UCSD-AML1 (cell line): Measurements from ENCODE around the gene MDN1.
"Not testable (repeated sequence)": the region's sequence is repeated elsewhere in the genome, so short reads cannot be mapped to it uniquely, and the experiment has no call there.

Experiments
- DNase-seq: peaks from one replicate; lab custom pipeline; 2025; ENCODE audit not compliant: unreplicated experiment; lab: John Stamatoyannopoulos, UW

Gene MDN1

DNA sequence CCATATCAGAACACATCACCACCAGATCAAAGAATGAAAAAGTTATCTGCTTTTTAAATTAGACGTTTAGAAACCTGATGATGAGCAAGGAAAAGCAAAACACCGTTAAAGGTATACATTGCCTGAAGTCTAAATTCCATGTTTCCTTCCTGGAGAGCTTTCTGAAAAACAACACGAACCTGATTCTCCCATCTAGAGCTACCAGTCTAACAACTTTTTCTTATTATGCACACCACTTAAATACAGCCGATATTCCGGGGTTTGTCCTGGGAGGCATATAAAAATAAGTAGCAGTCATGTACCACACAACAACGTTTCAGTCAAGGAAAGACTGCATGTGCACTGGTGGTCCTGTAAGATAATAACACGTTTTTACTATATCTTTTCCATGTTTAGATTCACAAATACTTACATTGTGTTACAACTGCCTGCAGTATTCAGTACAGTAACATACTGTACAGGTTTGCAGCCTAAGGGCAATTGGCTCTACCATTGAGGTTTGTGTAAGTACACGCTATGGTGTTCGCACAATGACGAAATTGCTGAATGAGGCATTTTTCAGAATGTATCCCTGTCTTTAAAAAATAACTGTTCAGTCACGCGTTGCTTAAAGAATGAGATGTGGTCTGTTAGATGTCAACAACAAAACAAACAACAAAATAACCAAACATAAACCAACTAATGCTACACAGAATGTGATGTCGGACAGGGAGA is 162.0 kb downstream of the MDN1 start:
- DNase-seq: no peak

- no peak for DNase-seq
Observed at GRCh38 chr6:89655122-89655521, 164.5 kb downstream of the MDN1 start.

- DNase-seq: no peak
Observed at GRCh38 chr6:89650579-89650978, 169.0 kb downstream of the MDN1 start.

GRCh38 chr6:89649682-89650081 is 169.9 kb downstream of the MDN1 start:
- no peak for DNase-seq

DNA sequence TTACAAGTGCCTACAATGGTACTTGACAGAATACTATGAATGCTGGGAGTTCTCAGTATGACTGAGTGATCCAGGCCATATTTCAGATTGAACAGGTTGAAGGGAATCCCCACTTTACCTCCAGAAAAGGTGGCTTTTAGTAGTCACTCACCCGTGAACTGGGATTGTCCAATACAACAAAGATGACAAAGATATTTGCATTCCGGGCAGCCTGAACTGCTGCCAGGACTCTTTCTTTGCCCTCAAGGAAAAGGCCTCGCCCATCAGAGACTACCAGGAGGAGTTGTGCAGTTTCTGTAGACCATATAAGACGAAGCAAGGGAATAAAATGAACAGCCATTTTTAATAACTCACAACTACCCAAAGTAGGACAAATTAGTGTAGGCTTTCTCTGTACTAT is 174.7 kb downstream of the MDN1 start:
- DNase-seq: no peak

DNA sequence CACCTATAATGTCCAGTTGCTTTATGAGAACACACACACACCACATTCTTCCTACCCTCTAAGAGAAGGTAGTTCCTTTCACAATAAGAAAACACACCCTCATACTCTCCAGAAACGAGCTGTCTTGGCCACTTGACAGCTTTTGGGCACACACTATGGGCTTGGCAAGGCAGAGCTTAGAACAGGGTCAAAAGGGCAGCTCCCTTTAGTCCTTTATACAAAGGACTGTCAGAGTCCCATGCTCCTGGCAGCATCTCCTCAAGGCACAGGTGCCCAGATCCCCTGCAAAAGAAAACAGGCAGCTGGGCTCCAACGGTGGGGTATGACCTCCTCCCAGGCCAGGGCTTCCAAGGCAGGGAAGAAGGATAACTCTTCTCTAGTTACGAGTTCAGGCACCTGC is 176.2 kb downstream of the MDN1 start:
- no peak for DNase-seq

- no peak for DNase-seq
Observed at GRCh38 chr6:89642956-89643355, 176.6 kb downstream of the MDN1 start.

- DNase-seq: not testable (repeated sequence)
Observed at GRCh38 chr6:89641581-89641980, 178.0 kb downstream of the MDN1 start.

DNA sequence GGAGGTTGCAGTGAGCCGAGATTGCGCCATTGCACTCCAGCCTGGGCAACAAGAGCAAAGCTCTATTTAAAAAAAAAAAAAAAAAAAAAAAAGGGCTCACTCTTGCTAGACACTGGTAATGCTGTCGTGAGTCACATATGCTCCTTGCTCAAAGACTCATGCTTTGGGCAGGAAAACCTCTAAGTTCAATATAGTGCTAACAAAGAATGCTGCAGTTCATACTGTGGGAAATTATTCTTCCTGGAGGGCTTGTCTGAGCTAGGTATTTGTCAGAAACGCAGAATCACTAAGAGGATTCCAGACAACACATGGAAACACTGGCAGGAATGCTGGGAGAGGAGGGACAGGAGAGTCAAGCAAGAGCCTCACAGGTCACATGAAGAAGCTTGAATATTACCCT is 178.8 kb downstream of the MDN1 start:
- no peak for DNase-seq

DNA sequence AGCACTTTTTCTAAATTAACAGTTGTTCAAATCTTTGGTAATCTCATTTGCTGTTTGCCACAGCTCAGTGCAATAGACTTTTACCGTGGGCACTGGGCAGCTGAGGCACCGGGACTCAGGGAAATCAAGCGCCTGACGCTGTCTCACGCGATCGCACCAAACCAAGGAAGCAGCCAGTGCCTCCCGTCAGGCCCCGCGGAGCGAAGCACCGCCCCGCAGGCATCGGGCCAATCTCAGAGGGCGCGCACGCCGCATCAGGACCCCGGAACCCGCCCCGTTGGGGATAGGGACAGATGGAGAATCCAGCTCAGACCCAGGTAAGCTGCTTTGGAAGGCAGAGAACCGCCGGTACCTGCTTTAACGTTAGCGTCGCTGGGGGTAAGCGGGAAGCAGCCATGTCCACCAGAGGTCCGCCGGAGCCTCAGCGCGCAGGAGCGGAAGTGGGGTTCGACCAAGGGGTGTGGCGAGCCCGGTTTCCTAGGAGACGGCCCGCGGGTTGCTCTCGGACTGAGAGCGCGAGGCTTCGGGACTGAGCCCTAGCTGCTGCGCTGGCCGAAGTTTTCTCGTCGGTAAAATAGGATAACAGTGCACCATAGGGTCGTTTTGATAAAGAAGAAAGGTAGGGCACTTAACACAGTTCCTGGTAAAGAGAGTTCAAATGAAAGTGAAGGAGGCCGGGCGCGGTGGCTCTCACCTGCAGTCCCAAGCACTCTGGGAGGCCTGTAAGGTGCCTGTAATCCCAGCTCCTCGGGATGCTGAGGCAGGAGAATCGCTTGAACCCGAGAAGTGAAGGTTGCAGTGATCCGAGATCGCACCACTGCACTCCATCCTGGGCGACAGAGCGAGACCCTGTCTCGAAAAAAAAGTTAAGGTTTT is 181.0 kb downstream of the MDN1 start, which contains the start of gene LYRM2:
LYRM2 (minus strand) TSS at position 428 of the 876 bp plus-strand sequence; CDS start at position 397, 31 bp downstream.
- DNase-seq: peak; percentile 93

DNA sequence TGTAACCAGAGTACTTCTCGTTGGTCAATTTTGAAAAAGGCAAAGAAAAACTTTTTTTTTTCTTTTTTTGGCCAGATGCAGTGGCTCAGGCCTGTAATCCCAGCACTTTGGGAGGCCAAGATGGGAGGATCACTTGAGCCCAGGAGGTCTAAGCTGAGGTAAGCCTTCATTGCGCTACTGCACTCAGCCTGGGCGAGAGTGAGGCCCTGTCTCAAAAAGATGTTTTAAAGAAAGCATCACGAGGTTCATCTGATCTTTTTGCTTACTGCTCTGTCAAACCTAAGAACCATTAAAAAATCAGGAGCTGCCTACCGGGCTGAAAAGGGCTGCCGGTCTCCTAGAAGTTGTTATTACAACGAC is 181.7 kb downstream of the MDN1 start:
- DNase-seq: no peak

DNA sequence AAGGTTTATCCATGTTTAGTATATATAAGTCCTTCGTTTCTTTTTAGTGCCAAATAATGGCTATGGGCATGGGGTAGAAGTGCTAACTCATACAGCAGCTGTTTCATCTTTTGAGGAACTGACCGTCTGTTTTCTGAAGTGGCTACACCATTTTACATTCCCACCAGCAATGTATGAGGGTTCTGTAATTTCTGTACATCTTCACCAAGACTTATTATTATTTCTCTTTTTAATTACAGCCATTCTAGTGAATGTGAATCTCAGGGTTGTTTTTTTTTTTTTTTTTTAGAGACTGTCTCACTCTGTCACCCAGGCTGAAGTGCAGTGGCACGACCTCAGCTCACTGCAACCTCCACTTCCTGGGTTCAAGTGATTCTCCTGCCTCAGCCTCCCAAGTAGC is 183.2 kb downstream of the MDN1 start:
- not testable (repeated sequence) for DNase-seq

- no peak for DNase-seq
Observed at GRCh38 chr6:89630488-89630887, 189.1 kb downstream of the MDN1 start.

DNA sequence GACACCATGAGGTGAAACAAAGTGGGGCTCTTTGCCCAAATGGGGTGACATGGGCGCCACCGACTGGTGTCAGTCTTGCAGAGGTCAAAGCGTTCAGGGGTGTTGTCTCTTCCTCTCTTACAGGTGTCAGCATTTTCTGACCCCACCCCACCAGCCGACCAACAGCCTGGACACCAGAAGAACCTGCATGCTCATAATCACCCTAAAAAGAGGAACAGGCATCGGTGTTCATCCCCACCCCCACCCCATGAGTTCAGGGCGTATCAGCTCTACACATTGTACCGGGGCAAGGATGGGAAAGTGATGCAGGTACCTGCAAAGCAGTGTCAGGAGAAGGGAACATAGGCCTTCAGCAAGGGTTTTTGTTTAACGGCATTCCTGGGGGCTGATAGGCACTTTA is 195.8 kb downstream of the MDN1 start:
- no peak for DNase-seq

DNA sequence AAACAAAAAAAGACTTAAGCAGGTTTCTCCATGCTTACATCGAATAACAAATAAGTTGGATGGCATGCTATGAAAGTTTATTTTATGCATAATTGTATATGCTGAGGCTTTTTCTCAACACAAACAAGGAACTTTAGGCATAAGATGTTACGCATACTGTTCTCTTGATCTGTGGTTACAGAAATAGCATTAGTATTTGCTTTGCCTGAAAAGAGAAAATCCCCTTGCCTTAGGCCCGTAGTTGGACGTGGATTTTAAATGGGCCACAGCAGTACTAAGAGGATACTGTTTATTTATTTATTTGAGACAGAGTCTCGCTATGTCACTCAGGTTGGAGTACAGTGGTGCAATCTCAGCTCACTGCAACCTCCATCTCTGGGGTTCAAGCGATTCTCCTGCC is 200.0 kb downstream of the MDN1 start:
- no peak for DNase-seq

- no peak for DNase-seq
Observed at GRCh38 chr6:89618026-89618425, 201.6 kb downstream of the MDN1 start.

DNA sequence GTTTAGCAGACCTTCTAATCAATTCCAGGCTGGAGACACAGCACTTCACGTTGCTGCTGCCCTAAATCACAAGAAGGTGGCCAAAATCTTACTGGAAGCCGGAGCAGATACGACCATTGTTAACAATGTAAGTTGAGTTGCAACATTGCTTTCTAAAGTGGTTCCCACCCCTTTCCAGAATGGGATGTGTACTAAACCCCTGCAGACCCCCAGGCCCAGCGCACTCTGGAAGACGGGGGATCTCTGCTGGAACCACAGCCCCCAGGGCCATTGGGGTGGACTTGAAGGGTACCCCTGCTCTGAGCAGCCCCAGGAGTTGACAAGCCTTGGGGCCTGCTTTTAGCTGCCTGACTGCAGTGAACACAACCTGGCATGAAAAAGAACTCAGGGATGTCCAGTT is 203.1 kb downstream of the MDN1 start:
- DNase-seq: no peak

GRCh38 chr6:89615882-89616281 is 203.7 kb downstream of the MDN1 start:
- DNase-seq: no peak

GRCh38 chr6:89613790-89614189 is 205.8 kb downstream of the MDN1 start:
- no peak for DNase-seq

DNA sequence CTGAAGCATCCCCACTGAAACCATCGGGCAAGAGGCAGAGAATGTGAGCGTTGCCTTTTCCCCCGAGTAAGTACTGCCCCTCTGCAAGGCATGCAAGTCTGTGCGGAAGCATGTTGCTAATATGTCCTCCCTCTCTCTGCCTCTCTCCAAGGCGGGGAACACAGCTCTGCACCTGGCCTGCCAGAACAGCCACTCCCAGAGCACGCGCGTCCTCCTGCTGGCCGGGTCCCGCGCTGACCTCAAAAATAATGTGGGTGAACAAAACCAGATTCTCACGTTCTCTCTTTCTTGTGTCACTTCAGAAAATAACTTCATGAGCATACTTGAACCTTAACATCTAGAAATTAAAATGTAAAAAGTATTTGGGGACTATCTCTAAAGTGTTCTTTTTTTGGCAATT is 207.5 kb downstream of the MDN1 start:
- no peak for DNase-seq

- no peak for DNase-seq
Observed at GRCh38 chr6:89611666-89612065, 207.9 kb downstream of the MDN1 start.

DNA sequence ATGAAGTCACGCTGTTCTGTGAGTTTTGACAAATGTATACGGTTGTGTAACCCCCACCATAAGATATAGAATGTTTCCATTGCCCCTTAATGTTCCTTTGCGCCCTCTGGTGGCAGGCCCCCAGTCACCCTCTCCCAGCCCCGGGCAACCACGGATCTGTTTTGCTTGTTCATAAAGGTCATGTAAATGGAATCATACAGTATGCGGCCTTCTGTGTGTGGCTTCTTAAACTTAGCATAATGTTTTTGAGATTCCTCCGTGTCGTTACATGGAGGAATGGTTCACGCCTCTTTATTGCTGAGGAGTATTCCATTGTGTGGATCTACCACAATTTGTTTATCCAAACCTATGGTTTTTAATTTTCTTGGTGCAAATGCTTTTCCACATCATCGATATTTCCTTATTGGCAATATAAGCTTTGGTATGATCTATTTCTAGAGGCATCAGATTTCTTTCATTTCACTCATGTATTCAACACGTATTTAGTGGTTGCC is 209.4 kb downstream of the MDN1 start:
- peak; percentile 67 for DNase-seq
